CD4-positive, alpha-beta memory T cell (primary cell): ENCODE measurements around the gene OR5M11. TPM values are rescaled to one million over a fixed set of nuclear protein-coding genes. Genes with fewer than 3 reads are reported as not detected.

Experiments used
- CTCF ChIA-PET: fragments of 350-600 bp; sonication (Branson Sonifier 250); formaldehyde crosslinking; loops from one replicate; lab custom pipeline; 2021; ENCODE audit warnings: inconsistent platforms; ENCODE audit not compliant: partially characterized antibody; lab: Charles Lee
- POLR2A ChIA-PET: fragments of 350-600 bp; sonication (Branson Sonifier 250); formaldehyde crosslinking; loops from one replicate; lab custom pipeline; 2021; ENCODE audit not compliant: partially characterized antibody; lab: Charles Lee
- DNase-seq, 5 donors: peaks; one replicate each; pipeline versions ENCODE4 v3.0.0 to v3.0.0-alpha.2; 2020 to 2022; ENCODE audit warnings: mixed read lengths in 1 of 5
- H3K27ac ChIP-seq: one replicate; pipeline ENCODE4 v1.7.0; 2013; ENCODE audit warnings: low read depth, low read length
- H3K27me3 ChIP-seq: 2 replicates; pipeline ENCODE4 v1.7.0; 2013; ENCODE audit warnings: mild to moderate bottlenecking, low read length, moderate library complexity; ENCODE audit not compliant: insufficient read depth
- H3K36me3 ChIP-seq: 2 replicates; pipeline ENCODE4 v1.7.0; 2013; ENCODE audit warnings: mild to moderate bottlenecking, low read length, moderate library complexity; ENCODE audit not compliant: insufficient read depth
- H3K4me1 ChIP-seq: 2 replicates; pipeline ENCODE4 v1.7.0; 2013; ENCODE audit warnings: mild to moderate bottlenecking, low read length, moderate library complexity; ENCODE audit not compliant: insufficient read depth
- H3K4me3 ChIP-seq, 2 donors: one replicate each; pipeline ENCODE4 v1.7.0; 2013; ENCODE audit warnings: low read length in 2 of 2, mild to moderate bottlenecking in 1 of 2
- H3K9me3 ChIP-seq, 2 donors: one replicate each; pipeline ENCODE4 v1.7.0; 2013; ENCODE audit warnings: low read length in 2 of 2, control low read depth in 1 of 2; ENCODE audit not compliant: control insufficient read depth in 1 of 2
- H3K27ac Mint-ChIP-seq, 7 donors: one replicate each; pipeline ENCODE4 v1.8.0; 2020 to 2021; ENCODE audit warnings: mixed read lengths in 7 of 7, mild to moderate bottlenecking in 6 of 7, inconsistent platforms in 3 of 7, moderate library complexity in 3 of 7
- H3K27me3 Mint-ChIP-seq, 2 donors: one replicate each; pipeline ENCODE4 v1.8.0; 2020 to 2021; ENCODE audit warnings: mixed read lengths in 2 of 2
- H3K36me3 Mint-ChIP-seq, 2 donors: one replicate each; pipeline ENCODE4 v1.8.0; 2020 to 2021; ENCODE audit warnings: mixed read lengths in 2 of 2, inconsistent platforms in 1 of 2, mild to moderate bottlenecking in 1 of 2
- H3K4me1 Mint-ChIP-seq, 4 donors: one replicate each; pipeline ENCODE4 v1.8.0; 2020 to 2021; ENCODE audit warnings: mixed read lengths in 4 of 4, mild to moderate bottlenecking in 1 of 4
- H3K4me3 Mint-ChIP-seq, 8 donors: one replicate each; pipeline ENCODE4 v1.8.0; 2020 to 2021; ENCODE audit warnings: mixed read lengths in 8 of 8, mild to moderate bottlenecking in 7 of 8, moderate library complexity in 6 of 8, inconsistent platforms in 3 of 8
- H3K9me3 Mint-ChIP-seq, 8 donors: one replicate each; pipeline ENCODE4 v1.8.0; 2020 to 2021; ENCODE audit warnings: mixed read lengths in 8 of 8, mild to moderate bottlenecking in 5 of 8, inconsistent platforms in 3 of 8, moderate library complexity in 1 of 8
- intact Hi-C: fragments of 100-400 bp; cut with micrococcal nuclease; formaldehyde crosslinking; loops from one replicate; pipeline ENCODE4 v1.15.1; 2023
- polyA plus RNA-seq, 2 donors: library from polyadenylated mRNA; unstranded; fragments of 300-500 nt; fragmentation: Illumina TruSeq; gene quantifications; one replicate each; pipeline ENCODE4 v1.2.3, GENCODE V29; 2021
- total RNA-seq, 2 experiments: library from RNA; stranded (reverse); gene quantifications; one replicate each; pipeline ENCODE4 v1.2.3, GENCODE V29; 2021

OR5M11 gene
- total and polyA plus RNA-seq, 4 experiments from 2014 or later = not detected

- DNase-seq = no peak
- no peaks in the 10 kb centered on the region for H3K9me3 ChIP-seq
- no peaks in the 10 kb centered on the region for H3K27me3 ChIP-seq
- H3K36me3 ChIP-seq = no peaks in the 10 kb centered on the region
- H3K4me3 ChIP-seq = no peak overlapping the region
- Mint-ChIP-seq H3K4me1 (no peaks in the 10 kb centered on the region), H3K36me3 (no peaks in the 10 kb centered on the region), H3K4me3 (no peak overlapping the region), H3K9me3 (peaks cover 0 to 12% (median 2%) of the 10 kb centered on the region in 8 donors), H3K27ac (no peak overlapping the region), H3K27me3 (no peaks in the 10 kb centered on the region)
- no peaks in the 10 kb centered on the region for H3K4me1 ChIP-seq
- POLR2A ChIA-PET = no interaction called here
- CTCF ChIA-PET = no interaction called here
- H3K27ac ChIP-seq = no peak overlapping the region
- intact Hi-C loops = no loop called here
Observed at GRCh38 chr11:56533054-56533740, 9.9 kb downstream of the OR5M11 start.

- peaks cover 0 to 12% (median 4%) of the 10 kb centered on the region in 8 donors for H3K9me3 Mint-ChIP-seq
- Histone ChIP-seq H3K36me3 (no peaks in the 10 kb centered on the region), H3K4me1 (no peaks in the 10 kb centered on the region), H3K27ac (no peak overlapping the region), H3K4me3 (no peak overlapping the region), H3K9me3 (no peaks in the 10 kb centered on the region), H3K27me3 (no peaks in the 10 kb centered on the region)
- no peaks in the 10 kb centered on the region for H3K36me3 Mint-ChIP-seq
- no peaks in the 10 kb centered on the region for H3K27me3 Mint-ChIP-seq
- no peak overlapping the region for H3K4me3 Mint-ChIP-seq
- CTCF ChIA-PET = no interaction called here
- H3K27ac Mint-ChIP-seq = no peak overlapping the region
- DNase-seq = no peak
- POLR2A ChIA-PET = no interaction called here
- no peaks in the 10 kb centered on the region for H3K4me1 Mint-ChIP-seq
- intact Hi-C loops = no loop called here
Observed at GRCh38 chr11:56531856-56532255, 11.2 kb downstream of the OR5M11 start.

- H3K36me3 Mint-ChIP-seq = no peaks in the 10 kb centered on the region
- no peak overlapping the region for H3K4me3 Mint-ChIP-seq
- H3K4me1 Mint-ChIP-seq = no peaks in the 10 kb centered on the region
- H3K27me3 Mint-ChIP-seq = no peaks in the 10 kb centered on the region
- no peak for DNase-seq
- ChIA-PET POLR2A (no interaction called here), CTCF (no interaction called here)
- intact Hi-C loops = no loop called here
- H3K4me3 ChIP-seq = no peak overlapping the region
- no peaks in the 10 kb centered on the region for H3K9me3 ChIP-seq
- H3K4me1 ChIP-seq = no peaks in the 10 kb centered on the region
- no peaks in the 10 kb centered on the region for H3K36me3 ChIP-seq
- peaks cover 4 to 24% (median 9%) of the 10 kb centered on the region in 8 donors for H3K9me3 Mint-ChIP-seq
- no peak overlapping the region for H3K27ac Mint-ChIP-seq
- no peak overlapping the region for H3K27ac ChIP-seq
- H3K27me3 ChIP-seq = no peaks in the 10 kb centered on the region
Observed at GRCh38 chr11:56522008-56522407, 21.0 kb downstream of the OR5M11 start.

- H3K4me1 ChIP-seq = no peaks in the 10 kb centered on the region
- no peak overlapping the region for H3K4me3 ChIP-seq
- H3K27ac Mint-ChIP-seq = no peak overlapping the region
- H3K27ac ChIP-seq = no peak overlapping the region
- H3K4me1 Mint-ChIP-seq = no peaks in the 10 kb centered on the region
- H3K27me3 ChIP-seq = no peaks in the 10 kb centered on the region
- intact Hi-C loops = no loop called here
- ChIA-PET POLR2A (no interaction called here), CTCF (no interaction called here)
- no peak overlapping the region for H3K4me3 Mint-ChIP-seq
- no peaks in the 10 kb centered on the region for H3K27me3 Mint-ChIP-seq
- H3K9me3 Mint-ChIP-seq = peaks cover 4 to 21% (median 12%) of the 10 kb centered on the region in 8 donors
- no peaks in the 10 kb centered on the region for H3K9me3 ChIP-seq
- no peaks in the 10 kb centered on the region for H3K36me3 ChIP-seq
- no peak for DNase-seq
- H3K36me3 Mint-ChIP-seq = no peaks in the 10 kb centered on the region
Observed at GRCh38 chr11:56513280-56513679, 29.8 kb downstream of the OR5M11 start.

GRCh38 chr11:56509439-56509838 lies 33.6 kb downstream of the OR5M11 start:
- no peaks in the 10 kb centered on the region for H3K36me3 Mint-ChIP-seq
- CTCF ChIA-PET = no interaction called here
- intact Hi-C loops = no loop called here
- H3K27me3 ChIP-seq = no peaks in the 10 kb centered on the region
- no peak overlapping the region for H3K4me3 ChIP-seq
- no peak for DNase-seq
- no peak overlapping the region for H3K4me3 Mint-ChIP-seq
- H3K9me3 Mint-ChIP-seq = peaks cover 0 to 30% (median 13%) of the 10 kb centered on the region in 8 donors
- POLR2A ChIA-PET = no interaction called here
- no peaks in the 10 kb centered on the region for H3K9me3 ChIP-seq
- no peaks in the 10 kb centered on the region for H3K36me3 ChIP-seq
- H3K4me1 ChIP-seq = no peaks in the 10 kb centered on the region
- no peaks in the 10 kb centered on the region for H3K27me3 Mint-ChIP-seq
- H3K27ac ChIP-seq = no peak overlapping the region
- H3K27ac Mint-ChIP-seq = no peak overlapping the region
- H3K4me1 Mint-ChIP-seq = no peaks in the 10 kb centered on the region

GRCh38 chr11:56497010-56497409 lies 46.0 kb downstream of the OR5M11 start:
- H3K4me1 Mint-ChIP-seq = no peaks in the 10 kb centered on the region
- intact Hi-C loops = no loop called here
- CTCF ChIA-PET = no interaction called here
- no peak overlapping the region for H3K27ac ChIP-seq
- POLR2A ChIA-PET = no interaction called here
- no peak for DNase-seq
- H3K9me3 ChIP-seq = no peaks in the 10 kb centered on the region
- H3K9me3 Mint-ChIP-seq = peaks cover 0 to 28% (median 5%) of the 10 kb centered on the region in 8 donors
- H3K36me3 ChIP-seq = no peaks in the 10 kb centered on the region
- no peaks in the 10 kb centered on the region for H3K4me1 ChIP-seq
- no peaks in the 10 kb centered on the region for H3K27me3 ChIP-seq
- H3K27ac Mint-ChIP-seq = no peak overlapping the region
- H3K27me3 Mint-ChIP-seq = no peaks in the 10 kb centered on the region
- H3K4me3 Mint-ChIP-seq = no peak overlapping the region
- H3K4me3 ChIP-seq = no peak overlapping the region
- H3K36me3 Mint-ChIP-seq = no peaks in the 10 kb centered on the region

GRCh38 chr11:56495117-56495516 lies 47.9 kb downstream of the OR5M11 start:
- CTCF ChIA-PET = no interaction called here
- Mint-ChIP-seq H3K9me3 (peaks cover 2 to 28% (median 7%) of the 10 kb centered on the region in 8 donors), H3K27ac (no peak overlapping the region), H3K4me3 (no peak overlapping the region), H3K4me1 (no peaks in the 10 kb centered on the region), H3K27me3 (no peaks in the 10 kb centered on the region), H3K36me3 (no peaks in the 10 kb centered on the region)
- POLR2A ChIA-PET = no interaction called here
- Histone ChIP-seq H3K27ac (no peak overlapping the region), H3K4me1 (no peaks in the 10 kb centered on the region), H3K4me3 (no peak overlapping the region), H3K27me3 (no peaks in the 10 kb centered on the region), H3K9me3 (no peaks in the 10 kb centered on the region), H3K36me3 (no peaks in the 10 kb centered on the region)
- DNase-seq = no peak
- intact Hi-C loops = no loop called here
